Measurements from ENCODE around the gene SDHA.

- TF ChIP-seq MAZ (CRISPR knock-in tag; conservative IDR thresholded peaks at IDR 0.05 in 1 of 2, IDR thresholded peaks at IDR 0.05 in 1 of 2) (no peak), POLR2AphosphoS5 (IDR thresholded peaks at IDR 0.05; ENCODE audit: control insufficient read depth, insufficient read depth, low read depth, low read length) (no peak), TAF1 (IDR thresholded peaks at IDR 0.05; ENCODE audit: control insufficient read depth, extremely low read depth, insufficient read depth, low read length, severe bottlenecking) (no peak), TCF7 (IDR thresholded peaks at IDR 0.05; ENCODE audit: borderline replicate concordance) (no peak), MTF1 (CRISPR knock-in tag; IDR thresholded peaks at IDR 0.05; ENCODE audit: borderline replicate concordance) (no peak), ZNF12 (CRISPR knock-in tag; IDR thresholded peaks at IDR 0.05) (no peak)
These were observed 1.9 kb downstream of the SDHA start for GRCh38 chr5:219991-220390.

Data from K562 (cell line).